HG02852 (cell line): ENCODE measurements around the gene G3BP2.

Experiments used
- ATAC-seq: cut with Tn5 transposase; IDR thresholded peaks from one replicate; pipeline ENCODE4 v1.9.1; 2021; ENCODE audit warnings: mild to moderate bottlenecking, moderate library complexity; ENCODE audit not compliant: unreplicated experiment

Gene G3BP2

GRCh38 chr4:75643651-75644050, 29.6 kb downstream of the G3BP2 start:
- ATAC-seq, result no peak

GRCh38 chr4:75639124-75639695, 34.0 kb downstream of the G3BP2 start:
- ATAC-seq, result no peak

- ATAC-seq, result no peak
Measured at GRCh38 chr4:75637827-75638226, 35.4 kb downstream of the G3BP2 start.

GRCh38 chr4:75637176-75637575, 36.0 kb downstream of the G3BP2 start:
- ATAC-seq, result no peak

- no peak for ATAC-seq
Measured at GRCh38 chr4:75634951-75635350, 38.3 kb downstream of the G3BP2 start.

- ATAC-seq, result no peak
Measured at GRCh38 chr4:75634281-75634680, 38.9 kb downstream of the G3BP2 start.

GRCh38 chr4:75633846-75634245, 39.4 kb downstream of the G3BP2 start:
- ATAC-seq, result no peak

- ATAC-seq, result no peak
Measured at GRCh38 chr4:75630937-75631329, 42.3 kb downstream of the G3BP2 start.

- peak; percentile 100 for ATAC-seq
Measured at GRCh38 chr4:75630174-75630936, 42.9 kb downstream of the G3BP2 start, which contains the start of gene CDKL2. CDKL2 (minus strand) TSS chr4:75630528; CDS start chr4:75625988, 4,540 bp downstream.

GRCh38 chr4:75629239-75629638, 44.0 kb downstream of the G3BP2 start:
- no peak for ATAC-seq

- no peak for ATAC-seq
Measured at GRCh38 chr4:75623026-75623425, 50.2 kb downstream of the G3BP2 start.

GRCh38 chr4:75621715-75622114, 51.5 kb downstream of the G3BP2 start:
- no peak for ATAC-seq

GRCh38 chr4:75612306-75612705, 60.9 kb downstream of the G3BP2 start:
- ATAC-seq, result no peak

- ATAC-seq, result no peak
Measured at GRCh38 chr4:75605928-75606327, 67.3 kb downstream of the G3BP2 start.

- ATAC-seq, result no peak
Measured at GRCh38 chr4:75599647-75600046, 73.6 kb downstream of the G3BP2 start.

- ATAC-seq, result no peak
Measured at GRCh38 chr4:75598390-75598789, 74.8 kb downstream of the G3BP2 start.

GRCh38 chr4:75596061-75596460, 77.2 kb downstream of the G3BP2 start:
- no peak for ATAC-seq

GRCh38 chr4:75593393-75593792, 79.8 kb downstream of the G3BP2 start:
- no peak for ATAC-seq
